HCT116 (cell line): ENCODE data around the gene MBD6. TPM values are rescaled to one million over a fixed set of nuclear protein-coding genes. Genes with fewer than 3 reads are reported as not detected.

ENCODE experiments used
- ATAC-seq: fragments of 200-7000 bp; cut with Tn5 transposase; 2 replicates; pipeline ENCODE4 v1.9.1; 2020; ENCODE audit warnings: mild to moderate bottlenecking, moderate library complexity
- BruUV-seq: library from RNA; stranded (reverse); fragments of 400-500 nt; replicated peaks from 2 replicates; lab custom pipeline; 2021; lab: Mats Ljungman, UMichigan
- CTCF ChIA-PET: fragments of 300-600 bp; sonication (Branson Sonifier 250); formaldehyde crosslinking; loops from one replicate; lab custom pipeline; 2021; ENCODE audit warnings: antibody characterized with exemption; lab: Charles Lee
- POLR2A ChIA-PET: fragments of 300-600, 350-600 bp; sonication (Branson Sonifier 250); formaldehyde crosslinking; loops from one replicate; lab custom pipeline; 2021; ENCODE audit warnings: antibody characterized with exemption; lab: Charles Lee
- RAD21 ChIA-PET, 2 experiments: fragments of 300-600 bp; sonication (Branson Sonifier 250); formaldehyde crosslinking; loops; one replicate each; lab custom pipeline; 2023; ENCODE audit warnings: low total read pairs in 2 of 2; ENCODE audit not compliant: uncharacterized antibody in 2 of 2, unreplicated experiment in 2 of 2, low non-redundant PET in 1 of 2; lab: Charles Lee
- DNase-seq: peaks from one replicate; pipeline ENCODE4 v3.0.0-alpha.2; 2010; ENCODE audit warnings: low read depth, low spot score
- H2AFZ ChIP-seq: fragments of 200-600 bp; shearing (Covaris generic), sonication (generic); 2 replicates; pipeline ENCODE4 v1.6.1; 2017; ENCODE audit warnings: low read depth, mixed run types, mixed read lengths, antibody characterized with exemption, low read length; ENCODE audit not compliant: poor library complexity, severe bottlenecking
- H3K27ac ChIP-seq: 2 replicates; pipeline ENCODE4 v1.5.1; 2012; ENCODE audit warnings: low read depth, low read length
- H3K27me3 ChIP-seq: fragments of 200-600 bp; sonication (generic); 2 replicates; pipeline ENCODE4 v1.6.1; 2016; ENCODE audit warnings: mixed run types, low read length, mixed read lengths; ENCODE audit not compliant: insufficient read depth
- H3K36me3 ChIP-seq, 2 experiments: fragments of 200-500 bp in 1 of 2; fragments of 200-600 bp in 1 of 2; sonication (Bioruptor generic) in 1 of 2; sonication (generic) in 1 of 2; 2 replicates each; pipeline versions ENCODE4 v1.5.1 to v1.6.1; 2014 to 2016; ENCODE audit warnings: low read length in 2 of 2, inconsistent platforms in 1 of 2, mixed read lengths in 1 of 2, mixed run types in 1 of 2; ENCODE audit not compliant: insufficient read depth in 2 of 2, control insufficient read depth in 1 of 2
- H3K4me1 ChIP-seq, 2 experiments: fragments of 200-600 bp in 1 of 2; sonication (generic) in 1 of 2; 2 replicates each; pipeline versions ENCODE4 v1.5.1 to v1.6.1; 2012 to 2017; ENCODE audit warnings: low read length in 2 of 2, inconsistent platforms in 1 of 2, mild to moderate bottlenecking in 1 of 2, mixed read lengths in 1 of 2, mixed run types in 1 of 2, moderate library complexity in 1 of 2; ENCODE audit not compliant: insufficient read depth in 2 of 2, control insufficient read depth in 1 of 2
- H3K4me2 ChIP-seq: fragments of 200-600 bp; sonication (generic); 2 replicates; pipeline ENCODE4 v1.6.1; 2017; ENCODE audit warnings: mixed run types, low read length, mixed read lengths
- H3K4me3 ChIP-seq, 2 experiments: fragments of 200-600 bp in 1 of 2; sonication (generic) in 1 of 2; replicated peaks in 1 of 2; 2 replicates each; pipeline ENCODE4 v1.5.1; 2011 to 2016; ENCODE audit warnings: low read length in 2 of 2, control low read depth in 1 of 2, low read depth in 1 of 2, mild to moderate bottlenecking in 1 of 2, mixed read lengths in 1 of 2, mixed run types in 1 of 2
- H3K79me2 ChIP-seq: fragments of 200-600 bp; sonication (generic); 2 replicates; pipeline ENCODE4 v1.6.1; 2017; ENCODE audit warnings: mild to moderate bottlenecking, mixed run types, low read length, moderate library complexity, mixed read lengths; ENCODE audit not compliant: insufficient read depth
- H3K9ac ChIP-seq: fragments of 200-600 bp; sonication (generic); 2 replicates; pipeline ENCODE4 v1.6.1; 2016; ENCODE audit warnings: low read length, mixed read lengths
- H3K9me2 ChIP-seq: fragments of 200-600 bp; sonication (generic), shearing (Covaris generic); 2 replicates; pipeline ENCODE4 v1.6.1; 2017; ENCODE audit warnings: mixed run types, mild to moderate bottlenecking, moderate library complexity; ENCODE audit not compliant: insufficient read depth
- H3K9me3 ChIP-seq, 2 experiments: fragments of 200-500 bp in 1 of 2; fragments of 200-600 bp in 1 of 2; sonication (Bioruptor generic) in 1 of 2; sonication (generic) in 1 of 2; 2 replicates each; pipeline ENCODE4 v1.6.1; 2014 to 2017; ENCODE audit warnings: low read length in 2 of 2, mixed read lengths in 2 of 2, inconsistent platforms in 1 of 2, low read depth in 1 of 2, mild to moderate bottlenecking in 1 of 2, mixed run types in 1 of 2, moderate library complexity in 1 of 2; ENCODE audit not compliant: control insufficient read depth in 1 of 2, insufficient read depth in 1 of 2
- H4K20me1 ChIP-seq: fragments of 200-600 bp; sonication (generic), shearing (Covaris generic); 2 replicates; pipeline ENCODE4 v1.6.1; 2017; ENCODE audit warnings: mixed run types, mild to moderate bottlenecking, moderate library complexity; ENCODE audit not compliant: insufficient read depth
- CBX3 ChIP-seq: IDR thresholded peaks from 2 replicates; pipeline ENCODE4 v1.6.1; 2012; ENCODE audit warnings: low read depth
- EGR1 ChIP-seq: IDR thresholded peaks from 2 replicates; pipeline ENCODE4 v1.6.1; 2012; ENCODE audit warnings: low read depth
- ELF1 ChIP-seq: IDR thresholded peaks from 2 replicates; pipeline ENCODE4 v1.6.1; 2012; ENCODE audit warnings: low read depth, borderline replicate concordance
- FOSL1 ChIP-seq: IDR thresholded peaks from 2 replicates; pipeline ENCODE4 v1.6.1; 2012; ENCODE audit warnings: low read depth
- JUND ChIP-seq: IDR thresholded peaks from 2 replicates; pipeline ENCODE4 v1.6.1; 2012
- MAX ChIP-seq: IDR thresholded peaks from 2 replicates; pipeline ENCODE4 v1.6.1; 2012
- POLR2A ChIP-seq: IDR thresholded peaks from 2 replicates; pipeline ENCODE4 v1.7.0; 2011; ENCODE audit warnings: borderline replicate concordance; ENCODE audit not compliant: insufficient read depth, insufficient read length; ENCODE audit errors: extremely low read depth
- POLR2AphosphoS5 ChIP-seq: IDR thresholded peaks from 2 replicates; pipeline ENCODE4 v1.6.1; 2011; ENCODE audit warnings: mild to moderate bottlenecking, low read depth, low read length, moderate library complexity
- RAD21 ChIP-seq: IDR thresholded peaks from 2 replicates; pipeline ENCODE4 v1.6.1; 2012; ENCODE audit warnings: low read depth, mild to moderate bottlenecking
- SIN3A ChIP-seq: IDR thresholded peaks from 2 replicates; pipeline ENCODE4 v1.6.1; 2012; ENCODE audit warnings: low read depth
- SP1 ChIP-seq: IDR thresholded peaks from 2 replicates; pipeline ENCODE4 v1.6.1; 2012; ENCODE audit warnings: low read depth
- SRF ChIP-seq: IDR thresholded peaks from 2 replicates; pipeline ENCODE4 v1.6.1; 2012; ENCODE audit warnings: low read depth
- YY1 ChIP-seq: IDR thresholded peaks from 2 replicates; pipeline ENCODE4 v1.6.1; 2011; ENCODE audit warnings: low read length, low read depth, moderate library complexity, mild to moderate bottlenecking; ENCODE audit not compliant: insufficient replicate concordance; ENCODE audit errors: extremely low read depth
- ZBTB33 ChIP-seq: IDR thresholded peaks from 2 replicates; pipeline ENCODE4 v1.6.1; 2011; ENCODE audit warnings: mild to moderate bottlenecking, low read length, moderate library complexity; ENCODE audit not compliant: insufficient replicate concordance; ENCODE audit errors: extremely low read depth
- ZFX ChIP-seq: fragments of 450-650 bp; IDR thresholded peaks from 2 replicates; pipeline ENCODE4 v1.6.1; 2017
- ZNF274 ChIP-seq: fragments of 200-500 bp; sonication (Bioruptor generic); IDR thresholded peaks from 2 replicates; pipeline ENCODE4 v1.6.1; 2014; ENCODE audit warnings: mild to moderate bottlenecking, low read depth, low read length, inconsistent platforms
- intact Hi-C: fragments of 100-400 bp; cut with micrococcal nuclease; formaldehyde crosslinking; loops from 2 replicates; pipeline ENCODE4 v1.10.0; 2022
- total RNA-seq: library from RNA; stranded (reverse); gene quantifications from one replicate; pipeline ENCODE4 v1.2.1, GENCODE V29; 2021; ENCODE audit not compliant: unreplicated experiment

MBD6 gene
- total RNA-seq, 1 experiment from 2014 or later, result 70.1 TPM

- TF ChIP-seq SRF (no peak), EGR1 (no peak), ZNF274 (no peak), POLR2AphosphoS5 (no peak), JUND (no peak), SP1 (no peak), POLR2A (no peak)
- TF ChIP-seq, all 23 proteins: peak for 0
- no peak overlapping the region for H3K27ac ChIP-seq
- DNase-seq, result no peak
- H3K9ac ChIP-seq, result no peak overlapping the region
- H4K20me1 ChIP-seq, result no peaks in the 10 kb centered on the region
- ATAC-seq, result no peak
- RAD21 ChIA-PET, result no interaction called here
- no peaks in the 10 kb centered on the region for H3K27me3 ChIP-seq
- H3K79me2 ChIP-seq, result no peaks in the 10 kb centered on the region
- POLR2A ChIA-PET, result no interaction called here
- no peaks in the 10 kb centered on the region for H3K9me3 ChIP-seq
- H3K4me3 ChIP-seq, result no peak overlapping the region
- H2AFZ ChIP-seq, result no peak overlapping the region
- peaks cover 9 to 11% of the 10 kb centered on the region in 2 experiments for H3K4me1 ChIP-seq
- CTCF ChIA-PET, result no interaction called here
- BruUV-seq, result no TSS peak
- no peaks in the 10 kb centered on the region for H3K9me2 ChIP-seq
- intact Hi-C loops, result no loop called here
- no peak overlapping the region for H3K4me2 ChIP-seq
- no peaks in the 10 kb centered on the region; a peak in 1 of 4 replicates for H3K36me3 ChIP-seq
Observed at GRCh38 chr12:57563358-57563757, 40.7 kb downstream of the MBD6 start.

GRCh38 chr12:57564178-57564740 is 41.6 kb downstream of the MBD6 start:
- DNase-seq (no peak), ATAC-seq (no peak)
- intact Hi-C loops, result no loop called here
- no peak for TF ChIP-seq YY1
- TF ChIP-seq FOSL1, result no peak
- TF ChIP-seq POLR2A, result no peak
- no peak for TF ChIP-seq ZNF274
- TF ChIP-seq ELF1, result no peak
- TF ChIP-seq ZFX, result no peak
- TF ChIP-seq MAX, result no peak
- no peak for TF ChIP-seq RAD21
- no peak for TF ChIP-seq SIN3A
- no peak for TF ChIP-seq SRF
- no peak for TF ChIP-seq EGR1
- TF ChIP-seq POLR2AphosphoS5, result no peak
- TF ChIP-seq CBX3, result no peak
- no peak for TF ChIP-seq ZBTB33
- Histone ChIP-seq H3K4me1 (peaks cover 9 to 11% of the 10 kb centered on the region in 2 experiments), H3K9me2 (no peaks in the 10 kb centered on the region), H3K36me3 (no peaks in the 10 kb centered on the region; a peak in 2 of 4 replicates), H4K20me1 (no peaks in the 10 kb centered on the region), H3K4me2 (no peak overlapping the region), H2AFZ (no peak overlapping the region), H3K27ac (no peak overlapping the region), H3K79me2 (no peaks in the 10 kb centered on the region), H3K4me3 (no peak overlapping the region), H3K27me3 (no peaks in the 10 kb centered on the region), H3K9me3 (no peaks in the 10 kb centered on the region), H3K9ac (no peak overlapping the region)
- CTCF ChIA-PET, result interaction anchor here (1.1 kb wide), 1 partner anchor 19 kb away, joined by 5 read pairs; no protein-coding TSS in a partner anchor
- RAD21 ChIA-PET, result no interaction called here
- BruUV-seq, result no TSS peak
- POLR2A ChIA-PET, result no interaction called here
